OCI-LY3 (cell line): ENCODE results near the gene RAB5B.

ENCODE experiments used
- H2AFZ ChIP-seq: fragments of 200-600, 300-600 bp; shearing (Covaris generic); 2 replicates; pipeline ENCODE4 v1.6.0; 2014; ENCODE audit warnings: antibody characterized with exemption, low read depth, low read length
- H3K27ac ChIP-seq: fragments of 200-600, 300-600 bp; sonication (generic); 2 replicates; pipeline ENCODE4 v1.5.1; 2014; ENCODE audit warnings: mild to moderate bottlenecking, low read length, moderate library complexity, mixed read lengths
- H3K27me3 ChIP-seq: fragments of 200-600, 300-600 bp; sonication (generic); 2 replicates; pipeline ENCODE4 v1.6.1; 2014; ENCODE audit warnings: low read depth, low read length, mixed read lengths
- H3K36me3 ChIP-seq: fragments of 200-600, 300-600 bp; sonication (generic); replicated peaks from 2 replicates; pipeline ENCODE3; 2014; ENCODE audit warnings: low read depth, low read length, mixed read lengths
- H3K4me1 ChIP-seq: fragments of 300-600, 200-600 bp; sonication (generic); 2 replicates; pipeline ENCODE4 v1.6.1; 2014; ENCODE audit warnings: low read length, mixed read lengths
- H3K4me2 ChIP-seq: fragments of 200-600, 300-600 bp; sonication (generic); 2 replicates; pipeline ENCODE4 v1.6.1; 2014; ENCODE audit warnings: low read length, mixed read lengths
- H3K4me3 ChIP-seq: fragments of 300-600, 200-600 bp; sonication (generic); 2 replicates; pipeline ENCODE4 v1.5.1; 2014; ENCODE audit warnings: antibody characterized with exemption, mild to moderate bottlenecking, low read length, moderate library complexity
- H3K79me2 ChIP-seq: fragments of 300-600, 200-600 bp; shearing (Covaris generic); 2 replicates; pipeline ENCODE4 v1.6.1; 2014; ENCODE audit warnings: mild to moderate bottlenecking, low read length, mixed read lengths
- H3K9ac ChIP-seq: fragments of 300-600, 200-600 bp; shearing (Covaris generic); 2 replicates; pipeline ENCODE4 v1.6.0; 2014; ENCODE audit warnings: mild to moderate bottlenecking, low read length, moderate library complexity
- H3K9me3 ChIP-seq: fragments of 200-600, 300-600 bp; shearing (Covaris generic); 2 replicates; pipeline ENCODE4 v1.6.1; 2014; ENCODE audit warnings: low read length, mixed read lengths; ENCODE audit not compliant: insufficient read depth
- H4K20me1 ChIP-seq: fragments of 200-600, 300-600 bp; sonication (generic); 2 replicates; pipeline ENCODE4 v1.6.1; 2016; ENCODE audit warnings: low read length, mixed read lengths; ENCODE audit not compliant: insufficient read depth
- EZH2phosphoT487 ChIP-seq: fragments of 200-600 bp; shearing (Covaris generic); IDR thresholded peaks from 2 replicates; pipeline ENCODE4 v1.6.1; 2018; ENCODE audit warnings: antibody characterized with exemption, mixed run types, low read depth
- TF ChIP-seq, protein P1 (sequence below): fragments of 200-600, 300-600 bp; sonication (generic); IDR thresholded peaks from 2 replicates; pipeline ENCODE4 v1.5.1; 2014; ENCODE audit warnings: antibody characterized with exemption, low read length, low read depth

RAB5B gene

DNA sequence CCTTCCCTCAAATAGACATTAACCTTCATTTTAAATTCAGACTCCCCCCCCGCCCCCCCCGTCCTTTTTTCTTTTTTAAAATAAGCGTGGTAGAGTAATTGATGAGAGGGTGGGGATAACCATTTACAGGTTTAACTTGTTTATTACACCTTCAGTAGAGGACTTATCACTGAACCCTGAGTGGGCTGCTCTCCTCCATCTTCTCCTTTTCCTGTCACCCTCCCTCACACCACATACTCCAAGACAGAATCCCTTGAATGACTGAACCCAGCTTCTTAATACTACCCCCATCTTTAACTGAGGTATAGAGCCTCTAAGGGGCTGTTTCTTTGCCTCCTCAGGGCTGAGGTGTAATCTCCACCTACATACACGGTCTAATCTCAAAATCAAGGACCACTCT lies 43.3 kb downstream of the RAB5B start:
- H3K27me3 ChIP-seq, result no peaks in the 10 kb centered on the region
- H3K4me2 ChIP-seq, result no peak overlapping the region
- peaks cover 6% of the 10 kb centered on the region for H3K4me1 ChIP-seq
- no peak overlapping the region for H3K4me3 ChIP-seq
- H3K36me3 ChIP-seq, result no peaks in the 10 kb centered on the region
- TF ChIP-seq, protein P1, sequence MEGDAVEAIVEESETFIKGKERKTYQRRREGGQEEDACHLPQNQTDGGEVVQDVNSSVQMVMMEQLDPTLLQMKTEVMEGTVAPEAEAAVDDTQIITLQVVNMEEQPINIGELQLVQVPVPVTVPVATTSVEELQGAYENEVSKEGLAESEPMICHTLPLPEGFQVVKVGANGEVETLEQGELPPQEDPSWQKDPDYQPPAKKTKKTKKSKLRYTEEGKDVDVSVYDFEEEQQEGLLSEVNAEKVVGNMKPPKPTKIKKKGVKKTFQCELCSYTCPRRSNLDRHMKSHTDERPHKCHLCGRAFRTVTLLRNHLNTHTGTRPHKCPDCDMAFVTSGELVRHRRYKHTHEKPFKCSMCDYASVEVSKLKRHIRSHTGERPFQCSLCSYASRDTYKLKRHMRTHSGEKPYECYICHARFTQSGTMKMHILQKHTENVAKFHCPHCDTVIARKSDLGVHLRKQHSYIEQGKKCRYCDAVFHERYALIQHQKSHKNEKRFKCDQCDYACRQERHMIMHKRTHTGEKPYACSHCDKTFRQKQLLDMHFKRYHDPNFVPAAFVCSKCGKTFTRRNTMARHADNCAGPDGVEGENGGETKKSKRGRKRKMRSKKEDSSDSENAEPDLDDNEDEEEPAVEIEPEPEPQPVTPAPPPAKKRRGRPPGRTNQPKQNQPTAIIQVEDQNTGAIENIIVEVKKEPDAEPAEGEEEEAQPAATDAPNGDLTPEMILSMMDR, result no peak
- H3K79me2 ChIP-seq, result no peaks in the 10 kb centered on the region
- H3K9me3 ChIP-seq, result no peaks in the 10 kb centered on the region
- no peaks in the 10 kb centered on the region for H4K20me1 ChIP-seq
- H2AFZ ChIP-seq, result no peak overlapping the region
- H3K27ac ChIP-seq, result no peak overlapping the region
- no peak overlapping the region for H3K9ac ChIP-seq

DNA sequence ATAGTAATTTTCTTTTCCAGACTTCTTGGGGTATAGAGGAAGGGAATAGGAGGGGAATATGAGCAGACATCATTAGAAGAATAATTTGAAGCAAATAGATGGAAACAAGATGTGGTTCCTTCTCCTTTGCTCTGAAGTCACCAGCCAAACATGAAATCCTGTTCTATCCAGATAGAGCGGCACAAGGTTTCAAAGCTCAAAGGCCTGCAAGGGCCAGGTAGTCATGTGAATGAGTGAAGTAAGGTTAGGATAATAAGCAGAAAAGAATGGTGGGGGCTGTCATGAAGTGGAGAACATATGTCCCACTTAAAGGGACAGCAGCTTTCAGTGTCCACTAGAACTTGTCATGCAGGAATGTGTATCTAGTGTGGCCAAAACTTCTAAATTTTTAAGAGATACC lies 44.5 kb downstream of the RAB5B start:
- Histone ChIP-seq H3K4me3 (no peak overlapping the region), H2AFZ (no peak overlapping the region), H3K27me3 (no peaks in the 10 kb centered on the region), H3K27ac (no peak overlapping the region), H3K79me2 (no peaks in the 10 kb centered on the region), H4K20me1 (no peaks in the 10 kb centered on the region), H3K36me3 (no peaks in the 10 kb centered on the region), H3K4me2 (no peak overlapping the region), H3K9me3 (no peaks in the 10 kb centered on the region), H3K9ac (no peak overlapping the region), H3K4me1 (peaks cover 11% of the 10 kb centered on the region)
- no peak for TF ChIP-seq EZH2phosphoT487
- TF ChIP-seq, protein P1, result no peak

DNA sequence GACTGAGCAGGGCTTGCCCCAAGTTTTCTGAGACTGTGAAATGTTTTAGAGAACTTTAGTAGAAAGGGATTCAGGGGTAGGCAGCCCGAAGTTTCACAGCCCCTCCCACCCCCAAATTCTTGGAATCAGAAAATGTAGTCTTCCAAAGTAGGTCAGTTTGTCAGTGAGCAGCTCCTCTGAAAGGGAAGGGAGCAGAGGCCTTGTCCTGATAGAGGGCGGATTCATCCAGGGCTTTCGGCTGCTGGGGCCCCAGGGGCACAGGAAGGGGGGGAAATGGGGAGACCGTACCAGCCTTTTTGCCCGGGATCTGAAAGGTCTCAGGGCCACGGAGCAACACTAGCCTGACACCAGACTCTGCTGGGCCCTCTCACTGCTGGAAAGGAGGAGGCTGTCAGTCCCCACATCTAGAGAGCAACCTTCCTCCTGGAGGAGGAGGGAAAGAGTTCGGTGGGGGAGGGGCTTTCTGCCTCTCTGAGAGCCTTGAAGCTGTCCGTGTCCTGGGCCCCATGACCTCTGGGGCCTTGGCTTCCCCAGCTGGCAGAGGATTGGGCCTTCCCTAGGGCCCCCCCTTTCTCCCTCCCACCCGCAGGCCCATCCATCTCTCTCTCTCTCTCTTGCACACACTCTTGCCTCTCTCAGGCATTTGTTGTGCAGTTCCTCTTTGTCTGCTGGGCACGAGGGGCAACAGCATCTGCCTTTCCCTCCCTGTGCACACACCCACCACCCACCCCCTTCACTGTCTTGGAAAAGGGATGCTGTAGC lies 46.7 kb downstream of the RAB5B start, which contains the start of gene IKZF4:
TSS of gene IKZF4 (plus strand) at position 621 of the 762 bp plus-strand sequence. CDS start 451 bp downstream, outside the sequence.
- H4K20me1 ChIP-seq, result no peaks in the 10 kb centered on the region
- TF ChIP-seq EZH2phosphoT487, result no peak
- TF ChIP-seq, protein P1, result no peak
- no peaks in the 10 kb centered on the region for H3K9me3 ChIP-seq
- H3K4me2 ChIP-seq, result peak within 1 kb of the TSS; percentile 46
- H3K9ac ChIP-seq, result no peak within 1 kb of the TSS
- no peaks in the 10 kb centered on the region for H3K79me2 ChIP-seq
- no peak within 1 kb of the TSS for H3K27ac ChIP-seq
- H3K4me3 ChIP-seq, result no peak within 1 kb of the TSS
- H3K27me3 ChIP-seq, result no peaks in the 10 kb centered on the region
- H3K36me3 ChIP-seq, result no peaks in the 10 kb centered on the region
- peaks cover 11% of the 10 kb centered on the region for H3K4me1 ChIP-seq
- H2AFZ ChIP-seq, result no peak within 1 kb of the TSS

DNA sequence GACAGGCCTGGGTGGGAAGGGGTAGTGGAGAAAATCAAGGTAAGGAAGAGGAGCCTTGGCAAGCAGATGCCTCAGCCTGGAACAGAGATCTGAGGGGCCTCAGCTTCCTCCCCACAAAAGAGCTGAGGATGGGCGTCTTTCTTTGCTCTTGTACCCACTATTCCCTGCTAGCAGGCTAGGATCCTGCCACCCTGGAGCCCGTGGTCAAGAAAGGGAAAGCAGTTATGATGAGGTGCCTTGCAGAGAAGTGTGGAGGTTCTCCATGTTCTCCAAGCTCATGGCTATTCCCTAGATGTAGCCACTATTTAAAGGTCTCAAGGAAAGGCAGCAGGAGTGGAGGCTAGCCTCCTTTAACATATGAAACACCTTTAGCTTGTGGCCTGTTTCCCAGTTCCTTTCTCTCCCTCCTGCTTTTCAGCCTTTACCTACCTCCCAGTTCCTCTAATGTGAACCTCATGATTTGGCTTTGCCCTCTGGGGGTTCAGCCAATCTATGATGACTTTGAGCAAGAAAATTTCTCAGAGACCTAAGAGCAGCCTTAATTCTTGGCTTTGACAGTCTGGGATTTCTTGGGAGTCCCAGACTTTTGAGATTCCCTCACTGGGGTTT lies 48.1 kb downstream of the RAB5B start:
- Histone ChIP-seq H3K36me3 (no peaks in the 10 kb centered on the region), H3K4me3 (no peak overlapping the region), H3K9ac (no peak overlapping the region), H4K20me1 (no peaks in the 10 kb centered on the region), H2AFZ (no peak overlapping the region), H3K27ac (no peak overlapping the region), H3K4me1 (peaks cover 11% of the 10 kb centered on the region), H3K27me3 (no peaks in the 10 kb centered on the region), H3K4me2 (peak overlapping the region; percentile 46), H3K79me2 (no peaks in the 10 kb centered on the region), H3K9me3 (no peaks in the 10 kb centered on the region)
- no peak for TF ChIP-seq EZH2phosphoT487
- TF ChIP-seq, protein P1, result no peak
